ENCODE results near the gene POLG2.
"Not testable (repeated sequence)": the region's sequence is repeated elsewhere in the genome, so short reads cannot be mapped to it uniquely, and the experiment has no call there.

Gene POLG2

DNA sequence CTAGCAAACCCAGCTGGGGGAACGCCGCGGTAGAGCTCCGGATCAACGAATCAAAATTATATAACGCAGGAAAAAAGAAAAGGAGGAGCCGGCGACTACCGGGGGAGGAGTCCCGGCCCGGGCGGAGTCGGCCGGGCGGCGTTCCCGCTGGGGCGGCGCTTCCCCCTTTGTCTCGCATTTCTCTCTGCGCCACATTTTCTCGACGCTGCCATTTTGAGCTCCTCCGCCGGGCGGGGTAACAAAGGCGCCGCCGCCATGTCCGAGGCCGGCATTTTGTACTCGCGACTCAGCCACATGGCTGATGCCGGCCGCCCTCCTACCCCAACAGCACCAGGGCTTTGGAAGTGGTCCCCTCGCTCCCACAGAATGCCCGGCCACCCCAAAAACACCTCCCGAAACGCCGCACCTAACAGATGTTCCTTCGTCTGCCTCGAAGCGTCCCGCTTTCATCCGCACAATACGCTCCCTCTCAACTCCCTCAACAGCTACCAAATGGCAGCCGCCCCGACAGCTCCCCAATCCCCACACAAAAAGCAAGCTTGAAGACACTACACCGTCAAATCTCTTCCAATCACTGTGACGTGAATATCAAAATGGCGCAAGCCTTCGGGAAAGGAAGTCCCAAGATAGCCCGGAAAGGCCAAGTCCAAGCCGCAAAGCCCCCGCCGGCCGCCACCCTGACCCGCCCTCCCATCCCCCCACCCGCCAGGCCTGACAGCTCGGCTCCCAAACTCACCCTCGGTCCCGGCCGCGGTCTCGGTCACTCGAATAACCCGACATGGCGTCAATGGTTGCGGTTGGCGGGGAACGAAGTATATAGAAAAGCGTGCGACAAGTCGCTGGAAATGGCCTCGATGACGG is 8.7 kb upstream of the POLG2 start:
- peak; percentile 89 to 91 for DNase-seq

DNA sequence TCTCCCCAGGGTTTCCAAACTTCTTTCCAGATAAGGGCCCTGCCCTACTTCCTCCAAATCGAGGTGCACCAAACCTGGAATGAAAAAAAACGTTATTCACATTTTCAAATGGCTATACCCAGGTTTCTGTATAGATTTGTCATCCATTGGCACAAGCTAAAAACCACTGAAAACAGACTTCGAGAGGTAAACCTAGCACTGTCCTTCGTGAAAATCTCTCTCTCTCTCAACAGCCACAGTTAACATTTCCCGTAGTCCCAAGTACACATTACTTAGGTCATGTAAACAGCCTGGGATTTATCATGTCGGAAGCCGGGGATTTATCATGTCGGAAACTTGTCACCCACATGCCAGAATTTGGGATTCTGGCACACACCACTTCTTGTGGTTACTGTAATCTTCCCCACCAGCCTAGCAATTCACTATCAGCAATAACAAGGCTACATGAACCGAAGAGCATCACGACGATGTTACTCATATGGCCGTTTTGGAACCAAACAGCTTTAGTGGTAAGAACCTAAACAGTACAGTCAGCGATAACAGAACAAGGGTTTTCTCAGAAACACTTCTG is 8.0 kb upstream of the POLG2 start:
- DNase-seq, result no peak

DNA sequence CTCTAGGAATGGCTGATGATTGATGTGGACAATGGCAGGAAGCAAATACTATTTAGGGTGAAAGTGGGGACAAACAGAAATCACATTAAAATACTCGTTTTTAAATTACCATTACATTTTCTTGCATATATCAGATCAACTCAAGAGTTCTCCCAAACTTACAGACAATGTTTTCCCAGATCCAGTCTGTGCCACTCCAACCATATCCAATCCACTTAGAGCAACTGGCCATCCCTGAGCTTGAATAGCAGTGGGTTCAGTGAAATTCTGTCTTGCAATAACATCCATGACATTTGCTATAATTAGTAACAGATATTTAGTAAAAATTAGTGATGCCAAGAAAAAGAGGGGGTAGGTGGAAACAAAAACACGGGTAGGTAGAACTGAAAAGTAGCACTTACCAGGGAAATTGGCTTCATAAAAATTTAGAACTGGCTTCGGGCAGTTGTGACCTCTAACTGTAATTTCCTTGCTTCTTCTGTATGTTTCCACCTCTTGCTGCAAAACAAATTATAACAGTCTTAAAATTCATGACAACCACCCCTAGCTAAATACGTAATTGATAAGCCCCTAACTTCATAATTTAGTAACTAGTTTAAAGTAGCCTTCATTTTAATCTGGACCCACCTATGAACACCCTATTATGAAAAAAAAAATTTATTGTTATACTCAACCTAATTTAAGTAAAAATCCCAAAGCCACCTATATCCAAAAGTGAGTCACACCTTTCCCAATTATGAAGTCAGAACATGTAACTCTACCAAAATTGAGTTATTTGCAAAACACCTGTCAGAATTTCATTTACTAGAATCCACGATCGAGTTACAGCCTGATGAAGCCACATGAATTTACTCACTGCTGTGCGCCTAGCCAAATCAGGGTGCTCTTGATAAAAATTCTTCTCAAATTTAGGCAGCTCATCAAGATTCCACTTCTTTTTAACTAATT is 7.2 kb upstream of the POLG2 start:
- DNase-seq, result peak in 1 of 2 donors; percentile 18

DNA sequence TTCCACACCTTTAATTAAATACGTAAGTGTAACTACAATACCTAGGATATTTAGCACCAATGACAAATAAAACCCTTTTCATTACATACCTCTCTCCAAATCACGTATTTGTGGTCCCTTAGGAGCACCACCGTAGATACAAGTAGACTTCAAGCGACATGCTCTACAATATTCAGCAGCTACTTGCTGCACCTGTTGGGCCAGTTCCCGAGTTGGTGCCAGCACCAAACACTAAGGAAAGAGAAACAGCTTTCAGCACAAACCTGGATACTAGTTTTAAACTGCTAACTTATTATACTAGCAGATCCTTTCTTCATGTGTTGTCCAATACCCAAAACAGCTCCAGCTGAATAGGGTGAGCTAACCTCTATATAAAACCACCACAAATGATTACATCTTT is 6.5 kb upstream of the POLG2 start:
- DNase-seq, result peak in 1 of 2 donors; percentile 13

DNA sequence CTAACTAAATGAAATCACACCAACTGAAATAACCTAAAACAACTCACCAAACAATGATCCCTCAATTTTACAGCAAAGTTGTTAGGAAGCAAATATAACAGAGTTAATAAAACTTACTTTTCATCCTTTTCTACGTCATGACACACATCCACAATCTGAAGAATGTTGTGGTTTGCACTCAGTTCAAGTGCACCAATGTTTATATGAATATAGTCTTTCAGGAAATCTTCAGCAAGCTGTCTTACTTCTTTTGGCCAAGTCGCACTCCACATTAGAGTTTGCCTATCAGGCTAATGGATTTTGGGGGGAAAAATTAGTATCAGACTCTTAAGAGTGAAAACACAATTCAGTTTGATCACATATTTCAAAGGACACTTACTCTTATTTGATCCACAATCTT is 6.0 kb upstream of the POLG2 start:
- no peak for DNase-seq

DNA sequence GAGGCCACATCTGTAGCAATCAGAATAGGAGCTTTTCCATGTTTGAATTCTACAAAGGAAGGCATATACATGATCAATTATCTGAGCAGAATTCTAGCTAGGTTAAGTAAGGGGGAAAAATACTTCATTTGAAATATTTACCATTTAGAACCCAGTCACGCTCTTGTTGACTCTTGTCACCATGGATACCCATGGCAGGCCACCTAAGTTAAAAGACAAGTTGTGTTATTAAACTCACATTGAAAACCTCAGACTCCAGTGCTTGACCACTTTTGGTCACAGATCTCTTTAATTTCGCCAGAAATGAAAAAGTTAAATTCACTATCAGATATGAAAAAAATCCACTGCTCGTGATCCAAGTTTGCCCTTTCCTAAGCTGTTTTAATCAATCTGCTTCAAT is 5.2 kb upstream of the POLG2 start:
- peak in 1 of 2 donors; percentile 9 for DNase-seq

DNA sequence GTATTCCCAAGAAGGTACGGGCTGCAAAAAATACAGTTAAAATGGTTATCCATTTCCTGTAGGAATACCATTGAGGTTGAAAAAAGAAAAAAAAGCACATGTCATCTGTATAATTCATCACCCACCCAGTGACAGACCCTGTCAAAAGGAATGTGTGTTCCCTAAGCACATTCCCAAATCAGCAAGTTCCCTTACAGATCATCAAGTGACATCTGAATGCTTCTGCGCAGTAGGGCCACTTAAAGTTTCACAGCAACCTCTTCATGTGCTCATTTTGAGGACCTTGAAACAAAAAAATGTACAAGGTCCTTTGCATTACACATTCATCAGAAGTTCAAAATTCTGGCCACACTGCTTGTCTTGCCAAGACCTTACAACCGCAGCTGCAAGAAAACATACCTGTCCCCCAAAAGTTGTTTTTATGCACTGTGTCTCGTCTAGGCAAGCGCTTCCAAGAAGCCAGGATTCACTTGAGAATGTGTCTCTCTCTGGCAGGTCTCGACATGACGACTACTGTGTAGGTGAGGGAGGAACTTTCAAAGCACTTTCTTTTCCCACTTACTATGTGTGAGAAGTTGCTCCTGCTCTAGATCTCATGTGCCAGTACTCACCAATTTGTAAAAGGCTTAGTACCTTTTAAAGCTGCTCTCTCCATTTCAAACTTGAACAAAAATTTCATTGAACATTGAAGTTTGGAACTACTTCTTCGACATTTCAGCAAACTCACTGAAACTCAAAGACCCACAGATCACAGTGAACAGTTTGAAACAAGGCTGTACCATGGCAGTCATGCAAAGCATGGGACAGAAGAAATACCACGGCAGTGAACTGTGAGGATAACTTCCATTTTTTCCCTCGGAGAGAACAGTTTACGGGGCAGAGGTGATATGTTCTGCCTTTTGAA is 4.3 kb upstream of the POLG2 start:
- DNase-seq, result peak in 1 of 2 donors; percentile 22

DNA sequence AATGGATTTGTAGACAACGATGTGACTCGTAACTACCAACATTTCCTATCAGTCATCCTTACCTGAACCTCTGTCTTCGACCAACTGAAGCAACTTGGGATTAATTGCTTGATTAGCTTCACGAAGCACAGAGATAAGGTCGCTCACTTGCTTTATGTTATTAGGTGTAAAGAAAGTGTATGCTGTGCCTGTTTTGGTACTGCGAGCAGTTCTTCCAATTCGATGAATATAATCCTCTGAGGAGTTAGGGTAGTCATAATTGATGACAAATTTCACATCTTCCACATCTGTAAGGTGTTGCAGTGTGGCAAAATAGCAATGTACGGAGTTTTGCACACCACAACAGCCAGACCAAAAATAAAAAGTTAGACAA is 3.6 kb upstream of the POLG2 start:
- DNase-seq, result peak in 1 of 2 donors; percentile 15

DNA sequence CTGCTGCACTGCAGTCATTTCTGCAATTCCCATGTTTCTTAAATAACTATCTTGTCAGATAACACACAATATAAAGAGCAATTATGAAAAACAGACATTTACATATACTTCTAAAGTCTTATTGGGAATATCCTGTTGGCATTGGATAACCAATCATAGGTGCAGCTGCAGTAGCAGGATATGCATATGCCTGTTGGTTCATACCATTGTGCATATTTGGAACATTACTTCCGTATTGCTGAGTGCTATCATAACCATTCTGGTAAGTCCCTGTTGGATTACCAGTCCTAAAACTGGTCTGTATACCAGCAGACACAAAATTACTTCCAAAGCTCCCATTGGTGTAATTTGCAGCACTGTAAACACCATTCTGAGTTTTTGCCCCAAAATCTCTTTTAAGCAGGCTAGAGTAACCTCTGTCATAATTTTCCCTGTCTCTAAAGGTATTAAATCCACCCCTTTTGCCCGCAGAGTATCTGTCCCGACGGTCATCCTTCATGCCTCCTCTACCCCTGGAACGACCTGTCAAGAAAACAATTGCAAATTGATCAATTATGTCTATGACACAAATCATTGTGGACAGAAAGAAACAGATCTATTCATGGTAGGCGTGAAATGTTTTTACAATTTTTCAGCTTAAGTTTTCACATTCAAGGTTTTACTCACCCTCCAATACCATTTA is 3.1 kb upstream of the POLG2 start:
- DNase-seq, result peak in 1 of 2 donors; percentile 30

DNA sequence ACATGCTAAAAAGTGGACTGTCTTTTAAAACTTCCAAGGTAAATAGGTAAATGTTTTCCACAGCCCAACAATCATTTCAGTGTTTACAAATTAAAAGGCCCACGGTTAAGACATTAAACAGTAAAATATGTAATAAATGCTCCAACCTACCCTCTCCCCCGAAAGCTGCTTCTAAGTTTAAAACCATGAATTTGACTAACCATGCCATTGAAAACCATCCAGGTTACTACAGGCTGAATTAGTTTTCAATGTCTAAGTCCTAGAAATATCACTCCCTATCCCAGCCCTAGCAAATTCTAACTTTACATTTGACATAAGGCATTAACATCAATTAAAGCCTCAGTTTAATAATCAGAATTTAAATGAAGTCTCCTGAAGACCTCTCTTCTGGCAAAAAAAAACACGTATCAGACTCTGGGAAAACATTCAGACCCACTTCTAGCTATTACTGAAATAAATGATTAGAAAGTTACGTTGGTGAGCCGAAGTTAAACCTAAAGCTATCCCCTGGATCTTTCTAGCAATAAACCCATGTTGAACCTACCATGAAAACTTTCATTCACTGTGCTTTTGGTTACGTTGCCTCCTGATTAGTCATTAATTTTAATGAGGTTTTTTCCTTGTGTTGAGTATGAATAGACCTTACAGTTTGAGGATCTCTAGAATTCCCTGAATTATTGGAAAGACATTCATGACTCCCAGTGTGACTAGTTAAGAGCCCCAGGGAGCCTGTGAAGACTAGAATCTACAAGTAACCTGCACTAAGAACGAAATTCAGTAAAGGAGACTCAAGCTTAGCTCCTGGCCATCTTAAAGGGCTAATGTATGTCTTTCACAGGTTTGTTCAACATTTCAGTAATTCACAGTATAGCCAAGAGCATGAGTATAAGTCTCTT is 1.7 kb upstream of the POLG2 start:
- DNase-seq, result peak in 1 of 2 donors; percentile 34

DNA sequence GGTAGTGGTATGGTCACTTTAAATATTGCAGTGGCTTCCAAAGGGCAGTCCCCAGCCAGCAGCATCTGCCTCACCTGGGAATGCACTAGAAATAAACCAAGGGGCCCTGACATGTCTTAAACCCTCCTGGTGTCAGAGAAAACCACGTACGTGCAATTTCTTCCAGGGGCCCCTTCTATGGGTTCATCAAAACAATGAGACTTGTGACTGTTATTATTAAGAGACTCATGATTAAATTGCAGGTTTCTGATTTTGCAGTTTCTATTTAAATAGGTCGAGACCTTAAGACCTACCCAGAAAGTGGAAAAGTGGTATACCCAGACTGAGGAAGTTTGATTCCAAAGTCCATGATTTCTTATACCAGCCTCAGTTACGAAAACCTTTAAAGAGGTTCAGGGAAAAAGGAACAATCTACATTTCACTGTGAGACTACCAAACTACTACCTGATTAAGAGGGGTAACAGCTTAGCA is 746 bp upstream of the POLG2 start:
- DNase-seq, result no peak

DNA sequence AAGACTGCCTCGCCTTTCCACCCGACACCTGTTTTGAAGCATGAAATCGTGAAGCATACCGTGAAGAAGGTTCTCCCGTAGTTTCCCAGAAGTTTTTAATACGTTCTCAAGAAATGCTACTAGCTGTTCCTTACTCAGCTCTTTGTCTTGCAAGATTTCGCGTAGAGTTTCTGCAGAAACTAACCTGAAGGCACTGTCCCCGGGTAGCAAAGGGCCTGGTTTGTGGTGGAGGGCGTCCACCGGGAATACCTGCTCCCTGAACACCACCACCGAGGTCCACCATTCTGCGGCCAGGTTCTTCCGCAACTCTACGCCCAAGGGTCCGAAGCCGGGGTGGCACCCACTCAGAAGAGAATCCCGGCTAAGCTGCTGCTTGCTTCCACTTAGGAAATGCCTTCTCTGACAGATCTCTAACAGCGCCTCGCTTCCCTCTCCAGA is 487 bp downstream of the POLG2 start:
- no peak for DNase-seq

DNA sequence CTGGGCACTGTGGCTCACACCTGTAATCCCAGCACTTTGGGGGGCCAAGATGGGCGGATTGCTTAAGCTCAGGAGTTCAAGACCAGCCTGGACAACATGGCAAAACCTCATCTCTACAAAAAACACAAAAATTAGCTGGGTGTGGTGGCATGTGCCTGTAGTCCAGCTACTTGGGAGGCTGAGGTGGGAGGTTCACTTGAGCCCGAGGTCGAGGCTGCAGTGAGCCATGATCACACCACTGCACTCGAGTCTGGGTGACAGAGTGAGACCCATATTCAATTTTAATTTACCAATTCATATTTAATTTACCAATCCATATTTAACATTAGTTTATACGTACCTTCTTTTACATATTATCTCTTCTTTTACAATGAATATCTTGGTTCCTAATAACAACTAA is 1.6 kb downstream of the POLG2 start:
- DNase-seq, result not testable (repeated sequence)

DNA sequence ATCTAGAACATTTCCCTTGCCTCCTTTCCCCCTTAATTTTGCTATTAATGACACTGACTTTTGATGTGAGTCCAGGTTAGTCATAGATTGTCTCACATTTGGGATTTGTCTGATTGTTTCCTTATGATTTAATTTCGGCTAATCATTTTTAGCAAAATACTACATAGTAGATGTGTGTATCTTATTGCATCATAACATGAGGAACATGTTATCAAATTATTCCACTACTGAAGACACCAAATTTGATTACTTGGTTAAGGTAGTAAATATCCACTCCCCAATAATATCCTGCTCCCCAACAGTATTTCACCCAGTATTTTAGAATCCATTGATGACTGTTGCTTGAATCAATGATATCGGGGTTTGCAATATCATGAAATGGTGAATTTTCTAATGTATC is 2.7 kb downstream of the POLG2 start:
- DNase-seq, result no peak

DNA sequence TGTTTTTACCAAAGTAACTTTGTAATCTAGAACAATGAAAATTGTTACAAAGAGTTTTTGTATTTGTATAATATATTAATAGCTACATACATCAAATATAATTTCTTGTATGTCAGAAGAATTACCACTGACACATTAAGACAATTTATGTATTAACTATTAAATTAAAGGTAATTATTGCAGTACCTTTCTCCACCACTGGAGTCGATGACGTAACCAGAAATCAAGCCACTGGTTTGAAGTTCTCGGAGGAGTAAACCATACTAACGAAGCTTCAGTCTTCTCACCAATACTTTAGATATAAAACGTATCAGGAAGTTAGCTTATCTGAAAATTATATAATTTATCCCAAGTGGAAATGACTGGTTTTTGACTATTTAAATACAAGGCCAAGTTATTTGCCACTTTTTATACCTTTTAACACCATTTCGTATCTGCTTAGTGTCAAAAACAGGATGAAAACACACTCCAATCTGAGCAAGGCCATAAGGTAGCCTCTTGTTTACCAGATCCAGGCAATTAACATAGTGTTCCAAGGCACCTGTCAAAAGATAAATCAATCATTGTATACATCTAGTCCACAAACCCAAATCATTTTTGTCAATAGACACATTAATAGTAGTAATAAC is 4.3 kb downstream of the POLG2 start:
- DNase-seq, result peak in 1 of 2 donors; percentile 77

DNA sequence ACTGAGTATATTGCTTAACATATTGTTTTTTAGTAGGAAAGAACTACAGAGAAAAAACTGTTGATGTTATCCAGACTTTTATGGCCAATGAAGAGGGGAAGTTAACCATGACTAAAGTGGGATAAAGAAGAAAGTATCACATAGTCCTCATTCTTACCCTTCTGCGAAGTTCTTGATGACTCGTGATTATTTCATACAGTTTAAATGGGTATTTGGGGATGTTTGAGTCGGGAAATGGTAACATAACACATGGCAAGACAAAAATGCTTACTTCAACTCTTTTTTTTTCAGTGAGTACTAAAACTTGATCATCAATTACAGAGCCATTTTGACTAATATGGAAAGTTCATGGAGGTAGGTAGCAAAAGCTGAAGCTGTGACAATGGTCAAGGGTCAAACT is 4.9 kb downstream of the POLG2 start:
- no peak for DNase-seq

DNA sequence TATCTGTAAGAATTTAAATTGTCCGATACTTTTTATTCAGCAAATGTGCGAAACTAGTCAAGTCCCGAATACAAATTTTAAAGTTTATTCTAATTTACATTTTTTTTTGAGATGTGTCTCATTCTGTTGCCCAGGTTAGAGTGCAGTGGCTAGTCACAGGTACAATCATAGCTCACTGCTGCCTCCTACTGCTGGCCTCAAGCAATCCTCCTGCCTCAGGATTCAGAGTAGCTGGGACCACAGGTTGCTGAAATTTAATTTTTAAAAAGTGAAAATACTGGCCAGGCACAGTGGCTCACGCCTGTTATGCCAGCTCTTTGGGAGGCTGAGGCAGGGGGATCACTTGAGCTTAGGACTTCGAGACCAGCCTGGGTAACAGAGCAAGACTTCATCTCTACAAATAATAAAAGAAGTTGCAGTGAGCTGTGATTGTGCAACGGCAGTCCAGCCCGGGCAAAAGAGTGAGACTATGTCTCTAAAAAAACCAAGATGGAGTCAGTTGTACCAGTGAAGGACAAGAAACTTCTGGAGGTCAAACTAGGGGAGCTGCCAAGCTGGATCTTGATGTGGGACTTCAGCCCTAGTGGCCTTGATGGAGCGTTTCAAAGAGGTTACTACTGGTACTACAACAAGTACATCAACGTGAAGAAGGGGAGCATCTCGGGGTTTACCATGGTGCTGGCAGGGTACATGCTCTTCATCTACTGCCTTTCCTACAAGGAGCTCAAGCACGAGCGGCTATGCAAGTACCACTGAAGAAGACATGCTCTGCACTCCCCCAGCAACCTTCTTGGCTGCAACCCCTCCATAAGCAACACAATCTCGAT is 5.6 kb downstream of the POLG2 start:
- DNase-seq, result peak; percentile 62 to 66

DNA sequence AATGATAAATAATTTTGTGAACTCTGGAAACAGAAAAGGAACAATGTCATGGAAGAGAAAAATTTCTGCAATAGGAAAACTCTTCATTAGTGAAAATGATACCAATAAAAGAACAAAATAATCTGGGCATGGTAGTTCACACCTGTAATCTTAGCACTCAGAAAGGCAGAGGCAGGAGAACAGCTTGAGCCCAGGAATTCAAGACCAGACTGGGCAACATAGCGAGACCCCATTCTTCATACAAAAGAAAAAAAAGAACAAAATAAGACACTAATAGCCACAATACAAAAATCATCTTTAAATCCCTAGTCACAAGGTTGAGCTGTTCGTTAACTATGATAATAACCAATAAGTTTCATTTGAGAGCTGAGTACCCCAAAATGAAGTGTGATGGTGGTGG is 8.6 kb downstream of the POLG2 start:
- DNase-seq, result no peak

DNA sequence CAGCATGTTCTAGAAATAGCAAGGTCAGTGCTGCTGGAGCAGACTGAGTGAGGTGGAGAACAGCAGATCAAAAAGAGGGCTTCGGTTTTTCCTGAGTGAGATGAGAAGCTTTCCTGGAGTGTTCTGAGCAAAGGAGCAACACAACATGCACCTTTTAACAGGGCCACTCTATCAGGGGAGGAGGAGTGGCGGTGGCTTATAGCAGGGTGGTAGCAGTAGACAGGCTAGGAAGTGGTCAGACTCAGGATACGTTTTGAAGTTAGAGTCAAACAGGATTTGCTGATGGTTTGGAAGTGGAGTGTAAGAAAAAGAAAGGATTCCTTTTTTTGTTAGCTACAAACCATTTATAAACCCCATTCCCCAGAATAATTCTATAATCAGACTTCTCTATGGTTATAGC is 12.5 kb downstream of the POLG2 start:
- DNase-seq, result no peak
